ENCODE measurements around the gene MRPS7.

Gene MRPS7

DNA sequence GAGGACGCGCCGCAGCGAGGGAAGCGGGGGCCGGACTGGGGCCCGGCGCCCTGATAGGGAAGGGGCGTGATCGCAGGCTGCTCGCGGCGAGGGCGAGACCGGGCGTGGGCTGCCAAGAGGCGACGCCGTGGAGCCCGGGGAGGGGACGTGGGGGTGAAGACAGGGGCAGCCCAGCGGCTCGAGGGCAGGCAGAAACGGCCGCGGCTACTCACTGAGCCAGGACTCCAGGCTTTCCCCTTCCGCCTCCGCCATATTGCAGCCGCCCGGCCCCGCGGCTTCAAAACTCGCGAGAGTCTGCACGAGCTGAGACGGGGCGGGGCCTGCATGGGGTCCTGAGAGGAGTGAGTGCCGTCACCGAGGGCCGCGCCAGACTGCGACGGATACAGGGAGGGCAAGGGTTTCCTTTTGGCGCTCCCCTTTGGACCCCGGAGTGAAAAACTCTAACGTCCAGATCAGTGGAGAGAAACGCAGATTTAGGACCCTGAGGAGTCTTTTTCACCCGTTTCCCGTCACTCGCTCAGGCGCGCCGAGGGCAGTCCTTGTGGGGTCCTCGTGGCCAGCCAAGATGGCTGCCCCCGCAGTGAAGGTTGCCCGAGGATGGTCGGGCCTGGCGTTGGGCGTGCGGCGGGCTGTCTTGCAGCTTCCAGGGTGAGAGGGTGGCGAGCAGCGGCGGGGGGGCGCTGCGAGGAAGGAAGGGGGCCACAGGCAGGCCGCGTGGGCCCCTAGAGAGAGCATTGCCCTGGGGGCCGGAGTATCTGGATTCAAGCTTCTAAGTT lies at the start of gene MRPS7, which contains the start of gene GGA3:
TSS of gene MRPS7 (plus strand) at position 544 of the 776 bp plus-strand sequence. CDS start at position 566, 22 bp downstream.
TSS of gene GGA3 (minus strand) at position 271 of the 776 bp plus-strand sequence. CDS start at position 252, 19 bp downstream.
- no peak for FAIRE-seq

DNA sequence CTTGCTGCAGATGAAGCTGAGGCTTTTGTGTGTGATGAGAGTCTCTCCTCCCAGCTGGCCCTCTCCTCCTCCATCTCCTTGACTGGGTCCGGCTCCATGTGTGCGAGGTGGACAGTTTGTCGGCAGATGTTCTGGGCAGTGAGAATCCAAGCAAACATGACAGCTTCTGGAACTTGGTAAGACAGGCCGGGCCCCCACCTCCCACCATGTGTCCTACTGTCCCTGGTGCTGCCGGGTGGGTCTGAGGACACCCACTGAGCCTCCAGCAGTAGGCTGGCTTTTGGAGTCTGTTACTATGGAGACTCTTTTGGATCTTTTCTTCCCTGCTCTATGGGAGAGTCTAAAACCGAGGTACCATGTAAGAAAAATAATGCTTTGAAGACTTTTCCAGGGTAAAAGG lies 43.5 kb upstream of the MRPS7 start:
- no peak for FAIRE-seq

DNA sequence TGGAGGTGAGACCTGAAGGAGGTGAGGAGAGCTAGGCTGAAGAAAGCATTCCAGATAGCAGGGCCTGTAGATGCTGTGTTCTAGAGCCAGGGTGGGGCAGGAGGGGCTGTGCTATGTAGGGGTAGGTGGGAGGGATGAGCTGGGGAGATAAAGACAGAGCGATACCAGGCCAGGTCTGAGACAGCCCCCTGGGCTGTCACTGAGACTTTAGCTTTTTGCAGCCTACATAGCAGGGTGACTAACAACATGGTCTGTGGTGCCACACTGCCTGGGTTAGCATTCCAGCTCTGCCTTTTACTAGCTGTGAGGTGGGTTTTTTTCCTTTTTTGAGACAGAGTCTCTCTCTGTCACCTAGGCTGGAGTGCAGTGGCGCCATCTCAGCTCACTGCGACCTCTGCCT lies 41.9 kb upstream of the MRPS7 start:
- FAIRE-seq = no peak

DNA sequence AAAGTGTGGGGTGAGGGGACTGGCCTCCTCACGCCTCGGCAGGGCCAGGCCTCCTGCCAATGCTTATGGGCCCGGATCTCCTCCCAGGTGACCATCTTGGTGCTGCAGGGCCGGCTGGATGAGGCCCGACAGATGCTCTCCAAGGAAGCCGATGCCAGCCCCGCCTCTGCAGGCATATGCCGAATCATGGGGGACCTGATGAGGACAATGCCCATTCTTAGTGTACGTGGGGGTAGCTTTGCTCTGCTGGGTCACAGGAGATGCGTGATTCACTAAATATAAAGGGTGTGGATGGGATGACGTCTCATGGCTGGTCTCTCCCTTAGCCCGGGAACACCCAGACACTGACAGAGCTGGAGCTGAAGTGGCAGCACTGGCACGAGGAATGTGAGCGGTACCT lies 36.7 kb upstream of the MRPS7 start:
- FAIRE-seq = no peak

DNA sequence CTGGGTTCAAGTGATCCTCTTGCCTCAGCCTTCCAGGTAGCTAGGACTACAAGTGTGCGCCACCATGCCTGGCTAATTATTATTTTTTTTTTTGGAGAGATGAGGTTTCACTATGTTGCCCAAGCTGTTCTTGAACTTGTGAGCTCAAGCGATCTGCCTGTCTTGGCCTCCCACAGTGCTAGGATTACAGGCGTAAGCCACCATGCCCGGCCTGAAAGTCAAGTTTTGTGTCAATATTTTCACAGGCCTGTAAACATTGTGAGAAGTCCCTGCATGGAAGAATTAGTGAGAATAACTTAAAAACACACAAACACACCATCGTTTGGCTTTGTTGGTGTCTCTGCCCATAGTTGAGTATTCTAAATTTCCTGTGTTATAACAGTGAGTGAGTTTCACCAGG lies 34.0 kb upstream of the MRPS7 start:
- FAIRE-seq = no peak

DNA sequence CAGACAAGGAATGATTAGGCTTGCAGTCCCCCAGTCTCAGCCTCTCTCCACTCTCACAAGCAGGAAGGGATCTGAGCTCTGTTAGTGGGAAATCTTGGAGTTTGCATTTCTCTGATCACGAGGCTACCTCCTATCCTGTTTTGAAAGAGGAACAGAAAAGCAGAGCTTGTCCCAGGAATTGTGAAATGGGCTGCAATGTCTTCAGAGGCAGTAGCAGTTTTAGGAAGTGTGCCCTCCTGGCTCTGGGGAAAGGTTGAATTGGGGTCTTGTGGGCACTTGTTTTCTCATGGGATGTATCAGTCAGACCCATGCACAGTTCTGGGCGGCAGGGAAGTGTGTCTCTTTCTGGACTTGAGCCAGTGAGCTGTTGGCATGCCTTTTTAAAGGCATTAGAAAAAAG lies 33.4 kb upstream of the MRPS7 start:
- FAIRE-seq = no peak

DNA sequence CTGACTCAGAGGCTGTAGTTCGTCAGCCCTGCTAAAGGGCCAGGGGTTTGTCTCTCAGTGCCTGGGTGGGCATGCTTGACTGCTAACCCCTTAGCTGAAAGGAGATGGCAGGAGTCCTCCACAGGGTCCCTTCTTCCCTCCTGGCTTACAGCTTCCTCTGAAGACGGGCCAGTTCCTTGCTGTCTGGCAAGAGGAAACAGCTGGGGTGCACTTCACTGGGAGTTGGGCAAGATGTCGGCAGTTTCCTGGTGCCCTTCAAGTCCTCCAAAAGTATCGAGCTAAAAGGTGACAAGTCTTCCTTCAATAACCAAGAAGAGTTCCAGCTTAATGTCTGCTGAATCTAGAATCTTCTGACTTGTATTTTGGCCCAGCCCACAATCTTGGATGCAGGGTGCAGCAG lies 32.8 kb upstream of the MRPS7 start:
- FAIRE-seq = no peak

DNA sequence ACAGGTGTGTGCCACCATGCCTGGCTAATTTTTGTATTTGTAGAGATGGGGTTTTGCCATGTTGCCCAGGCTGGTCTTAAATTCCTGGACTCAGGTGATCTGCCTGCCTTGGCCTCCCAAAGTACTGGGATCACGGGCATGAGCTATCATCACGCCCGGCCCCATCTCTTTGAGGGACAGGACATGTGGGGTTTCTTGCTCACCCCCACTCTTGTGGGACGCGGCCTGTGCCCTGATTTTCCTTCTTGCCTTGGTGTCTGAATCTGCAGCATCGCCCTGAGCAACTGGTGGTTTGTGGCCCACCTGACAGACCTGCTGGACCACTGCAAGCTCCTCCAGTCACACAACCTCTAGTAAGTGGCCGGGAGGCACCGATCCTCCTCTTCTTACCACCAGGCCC lies 30.6 kb upstream of the MRPS7 start:
- FAIRE-seq = no peak

DNA sequence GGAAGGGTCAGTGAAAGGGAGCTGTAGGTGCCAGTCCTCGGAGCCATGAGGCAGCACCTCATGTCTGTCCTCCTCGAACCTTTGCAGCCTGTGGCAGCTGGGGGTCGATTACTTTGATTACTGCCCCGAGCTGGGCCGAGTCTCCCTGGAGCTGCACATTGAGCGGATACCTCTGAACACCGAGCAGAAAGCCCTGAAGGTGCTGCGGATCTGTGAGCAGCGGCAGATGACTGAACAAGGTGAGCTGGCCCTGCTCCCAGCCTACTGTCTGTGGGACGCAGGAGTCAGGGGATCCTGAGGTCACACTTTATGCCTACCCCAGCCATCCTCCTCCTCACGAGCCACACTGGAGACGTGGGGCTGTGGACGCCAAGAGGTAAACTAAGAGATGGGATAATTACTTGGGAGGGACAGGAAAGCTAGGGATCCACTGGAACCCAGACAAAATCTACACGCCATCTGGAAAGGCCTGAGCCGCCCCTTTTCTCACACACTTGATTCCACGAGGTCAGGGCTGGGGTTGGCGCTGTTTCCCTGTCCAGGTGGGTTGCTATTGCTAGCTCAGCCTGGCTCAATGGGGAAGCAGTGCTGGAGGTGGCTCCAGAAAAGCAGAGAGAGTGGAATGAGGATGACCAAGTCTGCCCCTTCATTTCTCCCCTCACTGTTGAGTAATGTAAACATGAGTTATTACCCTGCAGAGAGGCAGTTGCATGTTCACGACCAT lies 29.8 kb upstream of the MRPS7 start:
- no peak for FAIRE-seq

DNA sequence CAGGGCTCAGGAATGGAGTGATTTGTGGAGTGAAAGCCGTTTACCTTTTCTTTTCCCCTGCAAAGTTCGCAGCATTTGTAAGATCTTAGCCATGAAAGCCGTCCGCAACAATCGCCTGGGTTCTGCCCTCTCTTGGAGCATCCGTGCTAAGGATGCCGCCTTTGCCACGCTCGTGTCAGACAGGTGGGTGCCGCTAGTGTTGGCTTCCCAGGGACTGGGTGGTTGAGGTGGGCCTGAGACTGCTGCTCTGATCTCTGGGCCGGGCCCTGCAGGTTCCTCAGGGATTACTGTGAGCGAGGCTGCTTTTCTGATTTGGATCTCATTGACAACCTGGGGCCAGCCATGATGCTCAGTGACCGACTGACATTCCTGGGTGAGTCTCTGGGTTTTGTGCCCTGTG lies 28.9 kb upstream of the MRPS7 start:
- FAIRE-seq = no peak

DNA sequence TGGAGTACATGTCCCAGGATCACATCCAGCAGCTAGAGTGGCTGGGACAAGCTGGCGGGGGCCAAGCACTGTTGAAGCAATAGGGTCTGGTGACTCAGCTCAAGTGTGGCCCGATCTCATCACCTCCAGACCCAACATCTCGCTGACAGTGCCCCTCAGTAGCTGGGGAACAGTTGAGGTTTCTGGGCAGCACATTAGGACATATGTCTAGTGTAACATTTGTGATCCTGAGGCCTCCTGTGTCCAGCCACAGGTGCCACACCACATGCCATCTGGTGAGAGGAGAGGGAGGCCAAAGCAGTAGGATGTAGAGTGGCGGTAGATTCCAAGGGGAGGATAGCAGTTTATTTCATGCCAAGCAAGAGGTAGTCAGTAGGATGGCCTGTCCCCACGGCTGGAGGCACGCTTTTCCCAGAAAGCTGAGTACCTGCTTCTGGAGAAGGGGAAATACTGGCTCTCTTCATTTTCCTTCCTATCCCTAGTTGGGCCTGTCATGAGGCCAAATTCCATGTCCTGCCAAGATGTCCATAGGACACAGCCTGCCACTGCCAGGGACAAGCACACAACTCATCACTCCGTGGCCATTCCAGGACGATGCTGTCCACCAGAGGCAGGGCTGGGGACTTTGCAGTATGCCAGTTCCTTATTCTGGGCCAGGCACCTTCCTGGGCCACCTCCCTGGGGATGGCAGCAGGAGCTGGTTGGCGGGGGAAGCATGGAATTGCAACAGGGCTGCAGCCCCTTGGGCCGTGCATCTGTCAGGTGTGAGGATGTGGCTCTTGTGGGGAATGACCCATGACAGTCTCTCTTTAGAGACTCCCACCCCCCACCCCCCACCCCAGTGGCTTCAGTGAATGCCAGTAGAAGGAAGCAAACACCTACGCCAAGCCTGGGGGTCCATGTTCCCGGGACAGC lies 24.3 kb upstream of the MRPS7 start:
- FAIRE-seq = no peak

DNA sequence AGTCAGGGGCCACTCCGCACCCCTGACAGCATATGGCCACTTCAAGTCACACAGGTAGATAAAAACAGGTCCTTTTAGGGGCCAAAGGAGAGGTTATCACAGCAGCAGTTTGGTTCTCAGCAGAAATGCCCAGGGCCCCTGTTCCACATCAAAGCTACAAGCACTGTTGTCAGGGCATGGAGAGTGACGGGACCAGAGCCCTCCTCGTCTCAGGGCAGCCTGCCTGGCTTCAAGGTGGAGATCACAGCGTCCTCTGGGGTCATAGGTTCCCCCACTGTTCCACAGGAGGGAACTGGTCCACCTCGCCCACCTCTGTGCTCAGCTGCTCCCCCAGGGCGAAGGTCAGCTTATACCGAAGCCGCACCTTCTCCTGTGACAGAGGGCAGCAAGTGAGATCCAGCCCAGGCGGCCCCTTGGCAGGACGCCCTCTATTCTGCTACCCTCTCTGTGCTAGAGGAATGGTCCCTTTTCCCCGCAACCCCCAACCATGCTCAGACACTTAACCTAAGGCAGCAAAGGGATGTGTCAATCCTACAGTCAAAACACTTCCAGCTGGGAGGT lies 23.6 kb upstream of the MRPS7 start:
- no peak for FAIRE-seq

DNA sequence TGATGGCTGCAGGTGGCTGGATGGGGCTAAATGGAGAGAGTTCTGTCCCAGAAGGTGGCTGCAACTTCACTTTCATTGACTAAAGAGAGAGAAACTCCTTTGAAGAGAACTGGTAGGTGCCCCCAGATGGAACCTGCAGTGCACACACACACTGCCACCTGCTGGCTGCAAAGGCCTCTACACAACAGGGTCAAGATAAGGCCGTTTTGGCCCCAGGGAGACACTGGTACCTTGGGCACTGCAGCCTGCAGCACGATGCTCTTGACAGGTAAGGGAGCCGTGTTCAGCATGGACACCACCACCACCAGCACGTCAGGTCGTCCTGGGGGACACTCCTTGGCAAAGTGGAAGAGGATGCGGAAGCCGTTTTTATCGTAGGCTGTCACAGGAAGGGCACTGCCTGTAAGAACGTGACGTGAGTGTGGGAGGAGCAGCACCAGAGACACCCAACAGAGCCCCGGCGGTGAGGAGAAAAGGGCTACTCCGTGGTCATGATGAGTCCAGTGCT lies 22.9 kb upstream of the MRPS7 start:
- no peak for FAIRE-seq

DNA sequence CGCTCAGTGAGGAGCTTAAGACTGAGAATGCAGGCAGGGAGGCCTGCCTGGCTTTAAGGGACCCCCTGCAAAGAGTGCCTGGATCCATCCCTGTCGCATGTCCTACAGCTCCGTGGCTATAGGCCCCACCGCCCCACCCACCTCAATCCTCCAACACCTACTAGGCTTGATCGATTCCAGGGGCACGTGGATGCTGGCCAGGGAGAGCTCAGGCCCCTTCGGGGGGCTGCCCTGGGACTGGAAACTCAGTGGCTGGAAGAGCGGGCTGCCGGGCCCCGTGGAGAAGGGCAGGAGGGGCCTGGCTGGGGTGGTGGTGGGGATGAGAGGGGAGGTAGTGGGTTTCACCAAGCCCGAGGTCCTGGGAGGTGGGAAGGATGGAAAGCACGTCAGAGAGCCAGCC lies 22.5 kb upstream of the MRPS7 start:
- no peak for FAIRE-seq

DNA sequence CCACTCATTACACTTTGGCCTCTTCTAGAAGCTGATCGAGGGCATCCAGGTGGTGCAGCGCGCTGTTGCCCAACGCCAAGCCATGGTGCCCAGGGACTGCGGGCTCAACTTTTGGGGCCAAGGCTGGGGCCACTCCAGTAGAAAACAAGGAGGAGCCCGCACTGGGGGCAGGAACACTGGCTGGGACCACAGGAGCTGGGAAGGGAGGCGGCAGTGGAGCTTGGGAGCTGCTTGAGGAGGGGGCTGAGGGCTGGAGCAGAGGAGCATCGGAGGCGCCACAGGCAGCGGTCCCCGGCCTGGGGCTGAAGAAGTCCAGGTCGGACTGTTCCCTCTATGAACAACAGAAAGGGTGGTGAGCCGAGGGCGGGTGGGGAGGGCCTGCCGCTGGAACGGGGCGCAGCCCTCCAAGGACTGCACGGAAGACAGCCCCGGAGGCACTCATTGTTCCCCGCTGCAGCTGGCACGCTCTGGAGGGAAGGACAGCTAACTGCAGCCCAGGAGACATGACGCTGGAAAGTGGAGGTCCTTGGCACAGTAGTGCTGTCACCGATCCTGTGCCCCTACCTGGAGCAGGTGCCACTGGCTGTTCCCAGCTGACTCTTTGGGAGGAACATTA lies 21.8 kb upstream of the MRPS7 start:
- no peak for FAIRE-seq

DNA sequence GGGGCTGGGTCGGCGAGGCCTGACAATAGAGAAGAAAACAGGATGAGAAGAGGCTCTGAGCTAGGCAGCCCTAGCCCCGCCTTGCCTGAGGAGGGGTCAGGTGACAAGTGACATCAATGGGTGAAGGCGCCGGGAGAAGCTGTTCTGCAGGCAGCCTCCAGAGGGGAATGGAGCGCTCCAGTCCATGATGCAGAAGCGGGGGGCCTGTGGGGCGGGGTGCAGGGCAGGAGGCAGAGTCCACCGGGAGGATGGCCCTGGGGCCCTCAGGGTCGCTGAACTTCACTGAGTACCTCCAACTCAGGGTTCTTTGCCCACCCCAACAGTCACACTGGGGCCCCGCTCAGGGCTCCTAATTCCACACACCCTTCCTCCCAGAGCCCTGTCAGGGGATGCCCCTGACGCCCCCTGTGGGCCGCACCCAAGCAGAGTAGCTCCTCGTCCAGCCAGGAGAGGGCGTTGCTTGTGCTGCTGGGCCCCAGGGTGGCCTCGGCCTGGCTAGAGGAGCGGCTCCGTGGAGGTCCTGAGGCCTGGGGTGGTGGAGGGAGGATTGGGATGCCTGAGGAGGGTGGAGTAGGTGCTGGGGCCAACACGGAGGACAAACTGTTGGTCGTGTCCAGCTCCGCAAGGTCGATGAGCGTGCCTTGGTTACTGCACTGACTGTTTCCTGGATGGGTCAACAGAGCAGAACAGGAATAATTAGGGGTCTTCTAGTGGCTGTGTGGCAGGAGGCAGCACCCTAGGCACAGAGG lies 21.1 kb upstream of the MRPS7 start:
- FAIRE-seq = no peak

DNA sequence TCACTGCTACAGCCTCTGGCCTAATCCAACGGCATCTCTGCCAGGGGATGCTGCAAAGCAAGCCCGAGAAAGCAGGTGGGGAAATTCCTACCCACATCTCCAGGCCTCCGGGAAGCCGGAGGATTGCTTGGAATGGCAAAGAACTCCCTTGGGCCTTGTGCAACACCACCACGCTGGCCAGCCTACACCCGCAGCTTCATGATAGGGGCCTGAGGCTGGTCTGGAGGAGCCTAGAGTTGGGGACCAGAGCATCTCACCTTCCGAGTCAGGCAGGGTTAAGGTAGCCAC lies 20.6 kb upstream of the MRPS7 start:
- no peak for FAIRE-seq

DNA sequence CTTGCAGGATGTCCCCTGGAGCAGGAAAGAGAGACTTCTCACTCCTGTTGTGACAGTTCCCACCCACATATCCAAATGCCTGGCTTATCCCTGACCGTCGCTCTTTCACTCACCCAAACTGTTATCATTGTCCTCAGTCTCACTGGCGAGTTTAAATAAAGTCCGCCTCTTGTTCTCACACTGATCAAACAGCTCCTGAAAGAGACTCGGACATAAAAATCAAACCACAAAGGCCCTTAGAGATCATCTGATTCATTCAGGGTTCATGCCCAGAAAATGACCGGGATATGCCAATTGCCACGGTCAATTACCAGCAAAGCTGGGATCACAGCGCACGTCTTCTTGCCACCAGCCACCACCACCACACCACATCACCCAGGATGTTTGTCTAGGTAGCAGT lies 20.2 kb upstream of the MRPS7 start:
- FAIRE-seq = no peak

DNA sequence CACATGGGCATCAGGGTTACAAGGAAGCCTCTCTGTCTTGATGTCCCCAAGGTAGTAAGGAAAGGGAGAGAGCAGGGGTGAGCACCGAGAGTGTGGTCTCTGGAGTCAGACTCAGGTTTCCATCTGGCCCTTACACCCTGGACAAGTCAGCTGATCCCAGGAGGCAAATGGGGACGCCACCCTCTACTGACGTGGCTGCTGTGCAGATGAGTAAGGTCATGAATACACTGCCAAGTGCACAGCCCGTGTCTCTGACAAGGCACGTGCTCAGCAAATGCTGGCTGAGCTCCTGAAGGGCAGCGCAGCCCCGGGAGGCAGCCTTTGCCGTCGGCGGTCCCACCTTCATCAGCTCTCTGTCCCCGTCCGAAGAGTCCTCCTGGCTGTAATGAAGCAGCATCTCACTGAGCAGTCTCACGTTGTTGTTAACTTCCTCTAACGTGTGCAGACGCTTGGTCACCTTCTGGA lies 19.7 kb upstream of the MRPS7 start:
- no peak for FAIRE-seq

DNA sequence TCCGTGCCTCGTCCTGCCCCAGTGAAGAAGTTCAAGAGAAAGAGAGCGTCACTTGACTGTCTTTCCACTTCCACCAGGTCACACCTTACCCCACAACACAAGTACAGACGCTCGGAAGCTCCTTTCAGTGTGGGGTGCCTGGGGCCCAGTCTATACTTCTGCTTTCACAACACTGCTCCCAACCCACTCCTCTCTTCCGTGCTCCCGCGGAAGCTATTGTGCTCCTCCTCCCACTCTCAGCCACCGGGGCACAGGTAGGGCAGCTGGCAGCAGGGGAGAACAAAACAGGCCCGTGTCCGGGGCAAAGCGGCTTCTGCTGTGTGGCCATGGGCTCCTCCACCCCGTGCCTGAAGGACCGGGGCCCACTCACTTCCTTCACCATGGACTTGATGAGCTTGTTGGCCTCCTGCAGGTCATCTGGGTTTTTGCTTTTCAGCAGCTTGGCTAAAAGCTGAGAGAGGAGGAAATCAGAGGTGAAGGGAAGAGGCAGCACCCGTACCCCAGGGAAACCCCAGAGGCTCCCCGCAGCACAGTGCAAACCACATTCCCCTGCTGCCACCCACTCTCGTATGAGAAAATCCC lies 19.1 kb upstream of the MRPS7 start:
- no peak for FAIRE-seq
